HL-60 (cell line): Measurements from ENCODE around the gene INTS11.

Experiments used
- DNase-seq, 2 experiments: peaks; one replicate each; pipeline ENCODE4 v3.0.0-alpha.2; 2010 to 2020; ENCODE audit warnings: low read depth in 1 of 2, low spot score in 1 of 2
- H3K27ac ChIP-seq: fragments of 250-450 bp; sonication (Bioruptor Pico); replicated peaks from 2 replicates; pipeline ENCODE4 v1.5.1; 2020; ENCODE audit warnings: mild to moderate bottlenecking, moderate library complexity
- H3K27me3 ChIP-seq: fragments of 250-450 bp; sonication (Bioruptor Pico); 2 replicates; pipeline ENCODE4 v1.5.1; 2021; ENCODE audit warnings: mild to moderate bottlenecking, moderate library complexity; ENCODE audit not compliant: insufficient read depth, poor library complexity, severe bottlenecking
- H3K4me3 ChIP-seq: replicated peaks from 2 replicates; pipeline ENCODE4 v1.5.1; 2011; ENCODE audit warnings: mild to moderate bottlenecking, control low read depth, low read length; ENCODE audit not compliant: insufficient read depth
- CTCF ChIP-seq: IDR thresholded peaks from one replicate; pipeline ENCODE4 v1.5.1; 2011; ENCODE audit warnings: low read length, control low read depth, inconsistent platforms; ENCODE audit not compliant: insufficient read depth
- GABPA ChIP-seq: IDR thresholded peaks from 2 replicates; pipeline ENCODE4 v1.6.1; 2012; ENCODE audit warnings: low read depth
- POLR2AphosphoS5 ChIP-seq: IDR thresholded peaks from 2 replicates; pipeline ENCODE4 v1.6.1; 2012; ENCODE audit warnings: low read depth
- REST ChIP-seq: IDR thresholded peaks from 2 replicates; pipeline ENCODE4 v1.6.1; 2012; ENCODE audit warnings: low read depth; ENCODE audit not compliant: insufficient replicate concordance
- SPI1 ChIP-seq: IDR thresholded peaks from 2 replicates; pipeline ENCODE4 v1.6.1; 2012; ENCODE audit warnings: low read depth, mild to moderate bottlenecking, borderline replicate concordance

Gene INTS11

GRCh38 chr1:1344655-1345361 lies 20.3 kb upstream of the INTS11 start:
- TF ChIP-seq SPI1, result no peak
- no peak for TF ChIP-seq REST
- TF ChIP-seq GABPA, result no peak
- no peak for TF ChIP-seq POLR2AphosphoS5
- TF ChIP-seq CTCF, result no peak
- DNase-seq, result no peak
- H3K27me3 ChIP-seq, result no peaks in the 10 kb centered on the region
- H3K27ac ChIP-seq, result no peak overlapping the region
- no peak overlapping the region for H3K4me3 ChIP-seq

- TF ChIP-seq POLR2AphosphoS5 (no peak), REST (no peak), GABPA (no peak), SPI1 (no peak), CTCF (no peak)
- no peak for DNase-seq
- Histone ChIP-seq H3K4me3 (no peak overlapping the region), H3K27ac (no peak overlapping the region), H3K27me3 (no peaks in the 10 kb centered on the region)
Measured at GRCh38 chr1:1343811-1344421, 19.5 kb upstream of the INTS11 start.

- Histone ChIP-seq H3K27ac (no peak overlapping the region), H3K4me3 (no peak overlapping the region), H3K27me3 (no peaks in the 10 kb centered on the region)
- TF ChIP-seq SPI1 (no peak), GABPA (no peak), POLR2AphosphoS5 (no peak), CTCF (no peak), REST (no peak)
- DNase-seq, result no peak
Measured at GRCh38 chr1:1342584-1343115, 18.2 kb upstream of the INTS11 start.
